DMS153 treated with DMSO at 0.1 percent for 48 hours (cell line): Measurements from ENCODE around the gene TOP1.

Experiments
- DNase-seq: peaks from one replicate; lab custom pipeline; 2025; ENCODE audit not compliant: unreplicated experiment; lab: John Stamatoyannopoulos, UW

Gene TOP1

DNA sequence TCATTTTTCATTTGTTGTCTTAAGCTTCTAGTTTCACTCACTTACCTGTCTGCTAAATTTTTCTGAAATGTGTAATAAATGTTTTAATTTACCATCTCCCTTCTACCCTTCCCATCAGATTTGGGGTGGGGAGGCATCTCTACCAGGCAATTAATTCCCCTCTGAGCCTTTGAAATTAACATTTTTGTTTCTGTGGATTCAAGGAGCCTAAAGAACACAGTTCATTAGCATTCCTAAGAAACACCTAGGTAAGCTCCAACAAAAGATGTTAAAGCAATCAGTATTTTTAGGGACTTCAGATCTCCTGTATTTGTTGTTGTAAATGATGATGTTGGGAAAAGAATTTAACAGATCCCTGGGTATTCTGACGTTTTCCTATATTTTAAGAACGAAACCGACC is 6.6 kb downstream of the TOP1 start:
- no peak for DNase-seq

DNA sequence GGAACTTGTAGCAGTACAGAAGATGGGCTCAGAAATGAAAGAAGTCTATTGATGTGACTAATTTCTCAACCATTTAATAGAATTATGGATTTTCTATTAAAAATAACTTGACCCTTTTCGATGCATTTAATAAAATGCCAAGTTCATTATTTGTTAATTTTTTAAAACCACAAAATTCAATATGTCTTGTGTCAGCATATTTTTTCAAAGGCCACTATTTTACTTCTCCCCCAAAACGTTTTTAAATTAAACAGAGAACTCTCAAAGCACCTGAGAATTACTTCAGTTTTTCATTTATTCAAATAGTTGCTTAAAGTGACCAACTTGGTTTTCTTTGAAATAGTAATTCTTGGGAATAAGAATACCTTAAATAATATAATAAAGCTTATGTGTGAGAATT is 8.6 kb downstream of the TOP1 start:
- no peak for DNase-seq

DNA sequence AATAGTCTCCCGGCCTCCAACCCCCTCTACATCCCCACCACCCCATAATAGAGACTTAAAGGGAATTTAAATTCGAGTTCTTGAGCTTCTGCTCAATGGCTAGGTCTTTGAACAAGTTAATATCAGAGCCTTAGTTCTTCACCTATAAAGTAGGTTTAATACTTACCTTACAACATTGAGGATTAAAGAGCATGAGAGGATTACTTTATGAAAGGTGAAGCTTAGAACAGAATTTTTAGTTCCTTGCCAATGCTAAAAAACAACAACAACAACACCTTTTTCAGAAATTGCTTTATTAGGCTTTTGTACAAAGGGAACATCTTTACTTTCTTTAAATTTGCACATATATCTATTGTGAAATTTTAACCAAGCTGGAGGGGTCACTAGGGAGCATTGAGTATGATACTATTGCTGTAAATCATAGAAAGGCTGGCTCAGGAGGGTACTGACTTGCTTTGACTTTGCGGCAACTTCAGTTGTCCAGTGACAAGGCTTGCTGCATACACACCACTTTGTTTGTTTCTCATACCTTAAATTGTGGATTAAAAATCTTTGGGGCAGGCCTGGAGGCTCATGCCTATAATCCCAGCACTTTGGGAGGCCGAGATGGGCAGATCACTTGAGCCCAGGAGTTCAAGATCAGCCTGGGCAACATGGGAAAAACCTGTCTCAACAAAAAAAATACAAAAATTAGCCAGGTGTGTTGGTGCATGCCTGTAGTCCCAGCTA is 9.7 kb downstream of the TOP1 start:
- DNase-seq, result no peak

DNA sequence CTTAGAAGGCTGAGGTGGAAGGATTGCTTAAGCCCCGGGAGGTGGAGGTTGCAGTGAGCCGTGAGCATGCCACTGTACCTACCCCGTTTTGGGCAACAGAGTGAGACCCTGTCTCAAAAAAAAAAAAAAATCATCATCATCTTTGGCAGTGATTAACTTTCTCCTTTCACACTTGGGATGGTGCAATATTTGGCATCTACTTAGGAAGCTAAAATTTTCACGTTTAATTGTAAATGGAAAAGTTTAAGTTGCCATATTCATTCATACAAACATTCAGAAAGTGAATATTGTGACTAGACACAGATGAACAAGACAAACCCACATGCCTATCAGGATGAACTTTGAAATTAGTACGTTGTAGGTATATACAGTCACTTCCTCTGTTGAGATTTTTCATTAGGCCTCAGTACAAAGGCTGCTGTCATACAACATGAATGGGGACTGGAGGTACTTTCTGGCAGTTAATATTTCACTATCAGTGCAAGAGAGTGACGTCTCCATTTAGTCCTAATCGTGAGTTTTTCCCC is 10.3 kb downstream of the TOP1 start:
- no peak for DNase-seq

DNA sequence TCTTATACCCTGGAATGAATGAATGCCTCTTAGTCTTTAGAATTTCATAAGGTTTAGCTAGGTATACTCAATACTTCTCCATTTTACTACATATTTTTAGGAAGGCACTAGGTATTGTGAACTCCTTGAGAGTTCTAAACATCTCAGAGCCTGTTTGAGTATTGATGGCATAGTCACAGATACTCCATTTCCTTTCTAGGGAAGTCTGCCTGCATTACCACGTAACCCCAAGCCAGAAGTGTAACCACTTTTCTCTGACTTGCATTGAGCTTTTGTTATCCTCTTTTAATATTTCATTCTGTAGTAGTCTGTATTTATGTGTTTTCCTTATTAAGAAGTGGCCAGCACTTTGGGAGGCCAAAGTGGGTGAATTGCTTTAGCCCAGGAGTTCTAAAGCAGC is 12.2 kb downstream of the TOP1 start:
- no peak for DNase-seq

DNA sequence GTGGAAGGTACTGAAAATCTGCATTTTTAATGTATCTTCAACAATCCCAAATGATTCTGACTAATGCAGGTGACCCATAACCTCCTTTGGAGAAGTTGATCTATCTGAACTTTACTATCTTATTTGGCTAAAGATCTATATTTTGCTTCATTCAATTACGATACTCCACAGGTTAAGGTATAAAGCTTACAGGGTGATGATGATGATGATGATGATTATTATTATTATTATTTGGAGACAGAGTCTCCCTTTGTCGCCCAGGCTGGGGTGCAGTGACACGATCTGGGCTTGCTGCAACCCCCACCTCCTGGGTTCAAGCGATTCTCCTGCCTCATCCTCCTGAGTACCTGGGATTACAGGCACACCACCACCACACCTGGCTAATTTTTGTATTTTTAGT is 13.1 kb downstream of the TOP1 start:
- DNase-seq, result no peak

DNA sequence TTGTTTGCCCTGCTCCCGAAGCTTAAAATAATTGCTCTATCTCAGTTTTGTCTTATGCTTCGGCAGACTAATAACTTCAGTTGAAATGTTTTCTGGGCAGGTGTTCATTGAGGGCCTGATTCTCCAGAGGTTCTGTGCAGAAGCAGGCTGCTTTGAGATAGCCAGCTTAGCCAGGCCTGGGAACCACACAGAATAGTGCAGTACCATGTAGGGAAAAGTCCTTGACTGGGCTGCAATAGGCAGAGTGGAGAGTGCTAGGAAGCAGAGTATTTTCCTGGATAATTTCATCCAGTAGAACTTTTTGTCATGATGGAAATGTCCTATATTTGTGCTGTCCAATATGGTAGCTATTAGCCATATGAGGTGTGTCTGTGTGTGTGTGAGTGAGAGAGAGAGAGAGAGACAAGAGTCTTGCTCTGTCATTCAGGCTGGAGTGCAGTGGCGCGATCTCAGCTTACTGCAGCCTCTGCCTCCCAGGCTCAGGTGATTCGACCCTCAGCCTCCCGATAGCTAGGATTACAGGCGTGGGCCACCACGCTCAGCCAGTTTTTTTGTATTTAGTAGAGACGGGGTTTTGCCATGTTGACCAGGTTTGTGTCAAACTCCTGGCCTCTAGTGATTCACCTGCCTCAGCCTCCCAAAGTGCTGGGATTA is 15.9 kb downstream of the TOP1 start:
- no peak for DNase-seq

DNA sequence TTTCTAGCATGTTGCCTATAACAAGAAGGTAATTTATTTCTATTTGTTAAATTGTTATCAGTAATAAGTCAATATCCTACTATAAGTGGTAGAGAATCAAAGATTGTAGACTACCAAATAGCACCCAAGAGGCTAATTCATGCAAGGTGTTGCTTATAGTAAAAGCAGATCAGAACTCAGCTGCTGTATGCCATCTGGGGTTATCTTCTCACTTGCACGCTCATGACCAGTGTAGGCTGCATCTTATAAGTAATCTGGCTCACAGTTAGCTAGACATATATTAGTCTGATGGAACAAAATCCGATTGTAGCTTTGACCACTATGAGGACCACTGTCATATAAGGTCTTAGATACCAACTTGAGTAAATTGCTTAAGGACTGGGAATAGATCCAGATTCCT is 17.0 kb downstream of the TOP1 start:
- no peak for DNase-seq

DNA sequence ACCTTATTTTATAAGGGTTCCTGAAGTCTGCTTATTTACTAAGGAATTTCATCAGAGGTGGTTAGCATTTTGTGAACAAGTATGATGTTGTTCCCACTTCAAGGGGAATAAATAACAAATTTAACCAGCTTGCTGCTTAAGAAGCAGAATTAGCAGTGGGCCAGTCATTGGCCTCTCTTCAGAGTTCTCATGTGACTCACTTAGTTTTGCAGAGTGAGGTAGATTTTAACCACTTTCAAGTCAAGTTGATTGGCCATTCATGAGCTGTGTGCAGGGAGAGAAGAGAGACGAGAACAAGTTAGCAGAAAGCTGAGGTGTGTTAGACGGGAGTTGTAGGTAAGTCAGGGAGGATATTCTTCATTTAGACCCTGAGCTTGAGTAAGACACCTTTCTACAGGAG is 18.1 kb downstream of the TOP1 start:
- no peak for DNase-seq

DNA sequence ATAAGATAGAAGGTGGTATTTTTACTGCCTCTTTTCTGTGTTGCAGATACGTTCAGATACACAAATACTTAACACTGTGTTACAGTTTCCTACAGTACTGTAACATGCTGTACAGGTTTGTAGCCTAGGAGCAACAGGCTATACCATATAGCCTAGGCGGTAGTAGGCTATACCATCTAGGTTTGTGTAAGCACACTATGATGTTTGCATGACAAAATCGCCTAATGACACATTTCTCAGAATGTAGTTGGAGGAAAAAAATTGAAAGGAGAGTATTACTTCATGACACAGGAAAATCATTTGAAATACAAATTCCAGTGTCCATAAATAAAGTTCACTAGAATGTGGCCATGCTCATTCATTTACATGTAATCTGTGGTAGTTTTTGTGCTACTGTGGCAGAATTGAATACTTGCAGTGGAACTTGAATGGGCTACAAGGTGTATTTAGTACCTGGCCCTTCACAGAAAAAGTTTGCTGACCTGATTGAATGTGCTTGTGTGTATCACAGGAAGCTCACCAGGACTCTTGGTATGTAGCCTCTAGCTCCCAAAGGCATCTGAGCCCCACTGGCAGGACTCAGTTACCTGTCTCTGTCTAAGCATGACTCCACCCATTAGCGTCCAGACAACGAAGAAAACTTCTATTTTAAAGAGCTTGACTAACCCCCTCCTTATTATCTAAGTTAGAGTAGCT is 18.8 kb downstream of the TOP1 start:
- no peak for DNase-seq

DNA sequence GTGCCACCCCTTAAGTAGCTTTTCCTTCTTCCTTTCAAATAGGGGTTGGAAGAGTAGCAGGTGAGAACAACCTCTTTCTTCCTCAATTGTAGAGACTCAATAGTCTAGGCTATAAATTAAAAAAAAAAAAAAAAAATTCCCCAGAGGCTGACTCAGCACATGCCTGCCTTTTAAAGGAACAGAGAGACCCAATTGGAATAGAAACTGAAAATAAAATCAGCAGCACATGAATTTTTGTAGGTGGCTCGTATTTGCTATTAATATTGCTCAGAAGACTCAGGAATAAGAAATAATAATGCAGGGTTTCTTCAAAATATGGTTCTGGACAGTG is 19.3 kb downstream of the TOP1 start:
- no peak for DNase-seq

DNA sequence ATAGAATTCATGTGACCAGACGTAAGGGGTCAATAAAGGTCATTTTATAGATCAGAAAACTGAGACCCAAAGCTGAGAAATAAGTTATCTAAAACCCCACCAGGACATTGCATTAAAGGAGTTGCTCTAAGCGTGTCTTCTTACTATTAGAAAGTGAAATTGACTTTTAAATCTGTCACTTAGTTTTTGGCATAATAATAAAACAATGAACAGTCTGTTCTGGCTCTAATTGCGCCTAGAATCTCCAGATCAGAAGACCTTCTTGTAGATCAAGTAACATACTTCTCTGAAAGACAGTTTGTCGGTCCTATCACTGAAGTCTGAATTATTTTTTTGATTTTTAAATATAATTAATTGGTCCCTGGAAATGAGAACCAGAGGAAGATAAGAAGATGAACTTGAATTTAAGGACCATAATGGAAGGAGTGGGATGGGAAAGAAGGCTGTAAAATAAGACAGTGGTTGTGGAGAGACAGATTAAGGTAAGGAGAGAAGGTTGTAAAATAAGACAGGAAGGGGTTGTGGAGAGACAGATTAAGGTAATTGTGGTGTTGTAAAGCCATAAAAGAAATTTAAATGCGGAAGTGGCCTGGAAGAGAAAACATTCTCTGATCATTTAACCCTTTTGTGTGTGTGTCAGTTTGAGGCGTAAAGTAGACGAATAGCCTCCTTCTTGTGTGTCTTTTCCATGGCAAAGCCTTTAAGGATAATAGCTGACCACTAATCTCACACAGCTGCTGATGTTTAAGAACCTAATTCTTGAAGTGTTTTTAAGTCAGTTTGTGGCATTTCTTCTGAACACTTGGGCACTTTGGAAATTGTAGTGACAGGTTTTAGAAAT is 20.1 kb downstream of the TOP1 start:
- DNase-seq, result no peak

DNA sequence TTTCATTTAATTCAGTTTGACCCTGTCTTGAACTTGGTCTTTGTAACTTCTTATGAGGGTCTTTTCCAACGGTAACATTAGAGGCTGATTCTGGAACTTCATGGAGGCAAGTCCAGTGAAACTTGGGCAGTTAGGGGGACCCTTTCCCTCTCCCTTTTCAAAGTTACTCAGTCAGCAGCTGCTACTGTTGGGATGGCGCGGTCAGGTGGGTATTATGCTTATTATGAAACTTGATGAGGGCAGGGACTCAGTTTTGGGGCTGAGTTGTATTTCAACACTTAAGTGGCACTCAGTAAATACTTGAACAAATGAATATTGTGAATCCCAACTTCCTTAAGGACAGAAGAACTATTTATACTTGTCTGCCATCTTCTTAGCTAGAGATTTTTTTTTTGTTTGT is 20.8 kb downstream of the TOP1 start:
- no peak for DNase-seq

DNA sequence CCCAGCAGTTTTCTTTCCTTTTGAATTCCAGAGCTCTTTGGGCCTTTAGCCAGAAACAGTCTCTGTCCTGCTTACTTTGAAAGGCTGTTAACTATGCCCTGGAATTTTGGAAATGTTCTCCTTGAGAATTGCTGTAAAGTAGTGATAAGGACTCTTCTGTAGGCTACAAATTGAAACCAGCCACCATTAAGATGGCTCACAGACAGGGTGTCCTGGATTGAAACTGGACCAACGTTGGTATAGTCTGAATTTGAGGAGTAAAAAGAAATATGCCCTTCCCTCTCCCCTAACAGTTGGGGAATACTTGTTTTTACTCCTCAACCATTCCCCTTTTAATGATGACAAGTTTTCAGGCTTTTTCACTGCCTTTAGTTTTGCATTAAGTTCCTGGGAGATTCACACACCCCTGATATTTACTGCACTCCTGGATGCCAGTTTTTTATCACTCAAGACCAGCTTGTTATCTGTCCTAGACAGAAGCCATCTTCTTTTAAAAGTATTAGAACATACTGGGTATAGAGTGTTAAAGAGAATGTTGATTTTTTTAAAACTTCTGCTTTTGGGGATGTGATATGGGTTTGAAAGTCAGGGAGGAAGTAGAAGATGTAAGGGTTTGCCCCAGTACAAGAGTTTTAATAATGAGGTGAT is 21.9 kb downstream of the TOP1 start:
- DNase-seq, result no peak

DNA sequence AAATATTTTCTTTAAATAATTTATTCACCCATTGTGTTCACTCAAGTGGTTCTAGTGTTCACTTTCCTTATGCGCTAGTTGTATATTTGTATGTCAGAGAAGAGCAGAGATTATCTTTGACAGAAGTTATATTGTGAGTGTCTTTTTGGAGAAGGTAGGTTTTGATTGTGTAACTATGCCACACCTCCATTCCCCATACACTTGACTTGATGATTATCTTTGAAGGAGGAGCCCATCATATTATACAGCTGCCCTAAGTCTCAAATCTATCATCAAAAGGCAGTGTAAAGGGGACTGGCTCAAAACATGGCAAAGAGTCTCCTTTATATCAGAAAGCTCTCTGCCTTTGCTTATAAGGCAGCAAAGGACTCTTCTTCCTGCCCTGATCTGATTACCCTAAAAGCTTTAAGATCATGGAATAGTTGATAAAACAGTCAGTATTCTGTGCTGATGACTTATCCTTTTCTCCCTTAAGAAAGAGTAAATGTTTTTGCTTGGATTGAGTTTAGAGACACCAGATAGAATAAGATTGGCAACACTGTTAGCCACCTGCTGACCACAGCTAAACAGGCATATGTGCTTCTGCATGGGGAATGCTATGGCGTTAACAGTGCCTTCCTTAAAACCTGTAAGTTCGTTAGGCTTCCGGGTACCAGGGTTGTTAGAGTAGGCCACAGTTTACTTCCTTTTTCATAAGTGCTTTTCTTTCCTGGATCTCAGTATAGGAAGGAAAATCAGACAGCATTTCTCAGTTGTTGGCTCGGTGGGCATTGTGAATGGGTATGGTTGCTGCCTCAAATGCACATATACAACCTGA is 22.6 kb downstream of the TOP1 start:
- DNase-seq, result no peak

DNA sequence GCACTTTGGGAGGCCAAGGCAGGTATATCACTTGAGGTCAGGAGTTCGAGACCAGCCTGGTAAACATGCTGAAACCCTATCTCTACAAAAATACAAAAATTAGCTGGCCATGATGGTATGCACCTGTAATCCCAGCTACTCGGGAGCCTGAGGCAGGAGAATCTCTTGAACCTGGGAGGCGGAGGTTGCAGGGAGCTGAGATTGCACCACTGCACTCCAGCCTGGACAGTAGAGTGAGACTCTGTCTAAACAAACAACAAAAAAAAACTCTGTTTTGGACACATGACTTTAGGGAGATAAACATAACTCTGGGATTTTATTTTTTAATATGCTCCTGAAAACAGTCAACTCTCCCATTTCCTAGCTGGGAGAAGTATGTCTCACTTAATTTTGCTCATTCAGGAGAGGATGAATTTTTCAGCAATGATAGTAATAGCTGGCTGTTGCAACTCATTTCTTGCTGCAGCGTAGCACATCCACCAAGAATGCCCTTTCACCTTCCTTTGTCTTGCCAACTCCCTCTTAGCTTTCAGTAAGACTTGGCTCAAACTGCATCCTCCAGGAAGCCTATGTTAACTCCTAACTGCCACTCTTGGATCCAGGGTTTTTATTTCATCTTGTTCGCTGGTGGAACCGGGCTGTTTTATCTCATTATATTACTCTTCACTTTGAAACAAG is 24.3 kb downstream of the TOP1 start:
- no peak for DNase-seq

DNA sequence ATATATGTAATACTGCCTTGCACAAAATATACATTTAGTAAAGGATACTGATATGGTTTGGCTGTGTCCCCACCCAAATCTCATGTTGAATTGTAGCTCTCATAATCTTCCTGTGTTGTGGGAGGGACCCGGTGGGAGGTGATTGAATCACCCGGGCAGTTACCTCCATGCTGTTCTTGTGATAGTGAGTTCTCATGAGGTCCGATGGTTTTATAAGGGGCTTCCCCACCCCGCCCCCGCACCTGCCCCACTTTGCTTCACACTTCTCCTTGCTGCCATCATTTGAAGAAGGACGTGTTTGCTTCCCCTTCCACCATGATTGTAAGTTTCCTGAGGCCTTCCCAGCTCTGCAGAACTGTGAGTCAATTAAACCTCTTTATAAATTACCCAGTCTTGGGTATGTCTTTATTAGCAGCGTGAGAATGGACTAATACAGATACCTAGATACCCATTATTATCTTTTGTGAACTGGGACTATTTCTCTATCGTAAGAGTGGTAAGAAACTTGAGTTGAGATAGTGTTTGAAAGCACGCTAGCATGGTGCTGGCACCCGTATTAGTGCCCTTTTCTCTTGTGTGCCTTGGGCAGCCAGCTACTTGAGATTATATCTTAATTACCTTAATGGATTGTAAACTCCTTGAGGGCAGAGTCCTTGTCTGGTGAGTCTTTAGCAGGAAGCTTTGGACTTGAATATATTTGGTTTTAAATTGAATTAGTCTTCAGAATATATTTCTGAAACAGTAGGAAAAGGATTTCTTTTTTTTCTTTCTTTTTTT is 25.6 kb downstream of the TOP1 start:
- DNase-seq, result no peak

DNA sequence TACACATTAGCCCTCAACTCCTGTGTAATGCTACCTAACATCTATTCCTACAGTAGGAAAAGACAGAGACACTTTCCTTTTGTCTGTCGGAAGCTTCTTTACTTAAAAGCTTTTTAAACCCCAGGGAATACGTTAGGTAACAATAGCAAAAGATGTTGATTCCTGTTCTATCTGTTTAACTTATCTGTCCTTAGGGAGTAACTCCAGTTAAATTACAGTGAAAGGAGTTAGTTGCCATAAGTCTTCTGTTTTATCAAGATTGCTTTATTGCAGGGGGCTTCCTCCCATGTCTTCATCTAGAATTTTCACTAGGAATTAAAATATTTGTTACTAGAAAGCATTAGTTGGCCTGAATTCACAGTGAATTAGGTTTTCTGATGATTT is 26.2 kb downstream of the TOP1 start:
- DNase-seq, result no peak

DNA sequence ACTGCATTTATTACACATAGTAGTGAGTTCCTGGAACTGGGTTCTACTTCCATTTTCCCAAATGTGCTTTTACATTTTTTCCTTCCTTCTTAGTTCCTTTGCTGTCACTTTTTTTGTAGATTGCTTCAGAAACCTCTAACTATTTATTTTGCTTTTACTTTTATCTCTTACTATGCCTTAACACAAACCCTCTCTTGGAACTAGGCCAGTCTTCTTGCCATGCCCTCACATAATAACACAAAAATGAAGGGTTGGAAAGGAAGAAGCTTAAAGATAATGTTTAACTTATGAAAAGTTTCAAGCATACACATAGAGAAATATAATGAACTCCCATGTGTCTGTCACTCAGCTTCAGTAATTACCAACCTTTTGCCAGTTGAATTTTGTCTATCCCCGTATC is 27.1 kb downstream of the TOP1 start:
- DNase-seq, result no peak
